Mesenchymal stem cell (in vitro differentiated cells and primary cell): ENCODE results near the gene KCNH2.

Experiments used
- DNase-seq: peaks from one replicate; pipeline ENCODE4 v3.0.0-alpha.2; 2013
- H2AFZ ChIP-seq: one replicate; pipeline ENCODE4 v1.6.1; 2013; ENCODE audit warnings: low read depth, mild to moderate bottlenecking, control low read depth, inconsistent platforms, low read length, moderate library complexity
- H2AK5ac ChIP-seq: 2 replicates; pipeline ENCODE4 v1.6.1; 2013; ENCODE audit warnings: low read length, moderate library complexity, mild to moderate bottlenecking, inconsistent platforms; ENCODE audit not compliant: severe bottlenecking
- H2BK120ac ChIP-seq: one replicate; pipeline ENCODE4 v1.6.1; 2013; ENCODE audit warnings: low read depth, mild to moderate bottlenecking, inconsistent platforms, low read length, moderate library complexity
- H2BK12ac ChIP-seq, 2 experiments: one replicate each; pipeline ENCODE4 v1.6.1; 2013; ENCODE audit warnings: inconsistent platforms in 2 of 2, low read length in 2 of 2, mild to moderate bottlenecking in 2 of 2, moderate library complexity in 2 of 2, control low read depth in 1 of 2
- H2BK15ac ChIP-seq: one replicate; pipeline ENCODE4 v1.6.1; 2013; ENCODE audit warnings: mild to moderate bottlenecking, low read depth, inconsistent platforms; ENCODE audit not compliant: poor library complexity, severe bottlenecking
- H2BK5ac ChIP-seq: 2 replicates; pipeline ENCODE4 v1.6.1; 2013; ENCODE audit warnings: low read depth, mild to moderate bottlenecking, low read length, control low read depth, inconsistent platforms; ENCODE audit not compliant: poor library complexity, severe bottlenecking
- H3K14ac ChIP-seq, 2 experiments: one replicate each; pipeline ENCODE4 v1.6.1; 2013; ENCODE audit warnings: inconsistent platforms in 2 of 2, low read length in 2 of 2, control low read depth in 1 of 2, mild to moderate bottlenecking in 1 of 2, moderate library complexity in 1 of 2
- H3K18ac ChIP-seq, 2 experiments: one replicate each; pipeline ENCODE4 v1.6.1; 2013; ENCODE audit warnings: inconsistent platforms in 2 of 2, low read length in 2 of 2, control low read depth in 1 of 2, low read depth in 1 of 2, mild to moderate bottlenecking in 1 of 2
- H3K23ac ChIP-seq, 2 experiments: one replicate each; pipeline ENCODE4 v1.6.1; 2013; ENCODE audit warnings: inconsistent platforms in 2 of 2, low read length in 2 of 2, mild to moderate bottlenecking in 2 of 2, moderate library complexity in 2 of 2, control low read depth in 1 of 2
- H3K27ac ChIP-seq: 2 replicates; pipeline ENCODE4 v1.5.1; 2013; ENCODE audit warnings: mild to moderate bottlenecking, moderate library complexity, low read length, control low read depth, inconsistent platforms; ENCODE audit not compliant: poor library complexity, severe bottlenecking
- H3K27me3 ChIP-seq, 2 experiments: 2 replicates each; pipeline versions ENCODE4 v1.6.1 to v1.7.0; 2013; ENCODE audit warnings: low read length in 2 of 2, mild to moderate bottlenecking in 2 of 2, moderate library complexity in 2 of 2, control low read depth in 1 of 2, inconsistent platforms in 1 of 2; ENCODE audit not compliant: control insufficient read depth in 1 of 2, insufficient read depth in 1 of 2
- H3K36me3 ChIP-seq, 2 experiments: 2 replicates each; pipeline versions ENCODE4 v1.6.1 to v1.7.0; 2013; ENCODE audit warnings: low read length in 2 of 2, control low read depth in 1 of 2, inconsistent platforms in 1 of 2, low read depth in 1 of 2, mild to moderate bottlenecking in 1 of 2; ENCODE audit not compliant: insufficient read depth in 2 of 2, control insufficient read depth in 1 of 2
- H3K4ac ChIP-seq, 2 experiments: one replicate each; pipeline ENCODE4 v1.6.1; 2013; ENCODE audit warnings: inconsistent platforms in 2 of 2, low read length in 2 of 2, mild to moderate bottlenecking in 2 of 2, moderate library complexity in 2 of 2, control low read depth in 1 of 2, low read depth in 1 of 2
- H3K4me1 ChIP-seq: 2 replicates; pipeline ENCODE4 v1.6.1; 2013; ENCODE audit warnings: low read depth, low read length, control low read depth; ENCODE audit not compliant: control insufficient read depth, insufficient read depth
- H3K4me2 ChIP-seq: 2 replicates; pipeline ENCODE4 v1.6.1; 2013; ENCODE audit warnings: low read length, mild to moderate bottlenecking, inconsistent platforms; ENCODE audit not compliant: poor library complexity, severe bottlenecking
- H3K4me3 ChIP-seq, 2 experiments: 2 replicates each; pipeline versions ENCODE4 v1.5.1 to v1.7.0; 2013; ENCODE audit warnings: low read length in 2 of 2, mild to moderate bottlenecking in 2 of 2, control low read depth in 1 of 2, low read depth in 1 of 2; ENCODE audit not compliant: insufficient read depth in 1 of 2
- H3K79me1 ChIP-seq: replicated peaks from 2 replicates; pipeline ENCODE4 v1.6.1; 2013; ENCODE audit warnings: mild to moderate bottlenecking, control low read depth, low read length, inconsistent platforms; ENCODE audit not compliant: poor library complexity, severe bottlenecking
- H3K9ac ChIP-seq: 2 replicates; pipeline ENCODE4 v1.7.0; 2013; ENCODE audit warnings: mild to moderate bottlenecking, low read length, moderate library complexity
- H3K9me3 ChIP-seq: 2 replicates; pipeline ENCODE4 v1.7.0; 2013; ENCODE audit warnings: mild to moderate bottlenecking, low read length; ENCODE audit not compliant: control insufficient read depth
- H4K8ac ChIP-seq: one replicate; pipeline ENCODE4 v1.6.1; 2013; ENCODE audit warnings: inconsistent platforms, mild to moderate bottlenecking, low read length, moderate library complexity
- H4K91ac ChIP-seq: one replicate; pipeline ENCODE4 v1.6.1; 2013; ENCODE audit warnings: mild to moderate bottlenecking, low read length, inconsistent platforms
- WGBS: methylation state at CpG from one replicate; pipeline ENCODE4 v1.1.7; 2013; ENCODE audit warnings: mixed read lengths; 5-methylcytosine and 5-hydroxymethylcytosine counted together

The KCNH2 gene

DNA sequence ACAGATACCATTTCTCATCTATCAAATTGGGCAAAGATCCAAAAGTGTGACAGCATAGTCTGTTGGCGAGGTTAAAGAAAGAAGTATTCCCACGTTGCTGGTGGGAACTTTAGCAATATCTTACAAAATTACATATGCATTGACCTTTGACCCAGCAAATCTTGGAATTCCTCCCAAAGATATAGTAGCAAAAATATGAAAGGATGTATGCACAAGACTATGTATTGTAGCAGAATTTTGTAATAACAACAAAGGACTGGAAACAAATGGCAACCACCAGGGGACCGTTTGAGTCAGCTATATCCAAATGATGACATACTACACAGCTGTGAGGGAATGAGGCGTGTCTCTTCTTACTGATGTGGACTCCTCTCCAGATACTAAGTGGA lies 50.2 kb downstream of the KCNH2 start:
- Histone ChIP-seq H2BK12ac (no peak overlapping the region), H3K9me3 (no peaks in the 10 kb centered on the region), H3K4me1 (no peaks in the 10 kb centered on the region), H2AFZ (no peak overlapping the region), H3K4ac (no peak overlapping the region), H3K27ac (no peak overlapping the region), H2BK5ac (no peak overlapping the region), H2BK120ac (no peak overlapping the region), H3K4me3 (no peak overlapping the region), H4K91ac (no peak overlapping the region), H2BK15ac (no peak overlapping the region), H3K79me1 (no peaks in the 10 kb centered on the region), H3K27me3 (peaks cover 20 to 38% of the 10 kb centered on the region in 2 experiments), H3K14ac (no peak overlapping the region), H3K9ac (no peak overlapping the region), H4K8ac (no peak overlapping the region), H3K23ac (no peak overlapping the region), H3K18ac (no peak overlapping the region), H3K36me3 (no peaks in the 10 kb centered on the region), H2AK5ac (no peak overlapping the region), H3K4me2 (no peak overlapping the region)
- no CpG with 5 or more reads among the region's 4 CpGs for WGBS
- peak; percentile 12 for DNase-seq

DNA sequence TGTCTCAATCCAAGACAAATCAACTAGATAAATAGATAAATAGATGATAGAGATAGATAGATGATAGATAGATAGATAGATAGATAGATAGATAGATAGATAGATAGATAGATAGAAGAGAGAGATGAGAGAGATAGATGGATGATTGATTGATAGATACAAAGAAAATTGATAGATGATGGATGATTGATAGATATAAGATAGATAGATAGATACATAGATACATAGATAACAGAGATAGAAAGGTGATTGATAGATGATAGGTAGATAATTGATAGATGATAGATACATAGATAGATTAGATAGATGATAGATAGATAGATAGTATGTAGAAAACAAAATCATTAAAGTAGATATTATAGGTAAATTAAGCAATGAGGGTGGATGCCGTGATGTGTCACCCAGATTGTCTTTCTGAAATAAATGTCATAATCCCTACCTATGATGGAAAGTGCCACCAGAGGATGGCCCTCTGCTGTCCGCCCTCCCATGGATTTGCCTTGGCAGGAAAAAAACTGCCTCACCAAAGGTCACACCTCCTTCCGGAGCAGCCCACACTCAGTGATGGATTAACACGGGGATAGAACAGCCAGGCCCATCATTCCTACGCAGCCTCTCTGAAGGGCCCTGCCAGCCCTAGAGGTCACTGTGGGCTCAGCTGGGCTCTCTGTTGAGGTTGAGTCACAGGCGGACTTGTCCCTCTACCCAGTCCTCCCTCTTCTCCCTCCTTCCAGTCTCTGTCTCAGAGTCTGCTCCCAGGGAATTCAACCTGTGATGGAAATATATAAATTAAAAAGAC lies 50.8 kb downstream of the KCNH2 start:
- H3K14ac ChIP-seq: no peak overlapping the region
- no peaks in the 10 kb centered on the region for H3K79me1 ChIP-seq
- H2BK15ac ChIP-seq: no peak overlapping the region
- no peak overlapping the region for H3K4ac ChIP-seq
- no peak for DNase-seq
- H3K27me3 ChIP-seq: peaks cover 20 to 44% of the 10 kb centered on the region in 2 experiments
- H2AFZ ChIP-seq: no peak overlapping the region
- no peaks in the 10 kb centered on the region for H3K4me1 ChIP-seq
- no peak overlapping the region for H2BK120ac ChIP-seq
- no peak overlapping the region for H3K23ac ChIP-seq
- no peaks in the 10 kb centered on the region for H3K9me3 ChIP-seq
- WGBS: 58% methylated on average over 5 of the region's 6 CpGs
- no peak overlapping the region for H3K4me2 ChIP-seq
- H2BK12ac ChIP-seq: no peak overlapping the region
- H2BK5ac ChIP-seq: no peak overlapping the region
- no peak overlapping the region for H3K18ac ChIP-seq
- H4K91ac ChIP-seq: no peak overlapping the region
- no peaks in the 10 kb centered on the region for H3K36me3 ChIP-seq
- H3K9ac ChIP-seq: no peak overlapping the region
- H3K4me3 ChIP-seq: no peak overlapping the region
- H3K27ac ChIP-seq: no peak overlapping the region
- H4K8ac ChIP-seq: no peak overlapping the region
- no peak overlapping the region for H2AK5ac ChIP-seq

DNA sequence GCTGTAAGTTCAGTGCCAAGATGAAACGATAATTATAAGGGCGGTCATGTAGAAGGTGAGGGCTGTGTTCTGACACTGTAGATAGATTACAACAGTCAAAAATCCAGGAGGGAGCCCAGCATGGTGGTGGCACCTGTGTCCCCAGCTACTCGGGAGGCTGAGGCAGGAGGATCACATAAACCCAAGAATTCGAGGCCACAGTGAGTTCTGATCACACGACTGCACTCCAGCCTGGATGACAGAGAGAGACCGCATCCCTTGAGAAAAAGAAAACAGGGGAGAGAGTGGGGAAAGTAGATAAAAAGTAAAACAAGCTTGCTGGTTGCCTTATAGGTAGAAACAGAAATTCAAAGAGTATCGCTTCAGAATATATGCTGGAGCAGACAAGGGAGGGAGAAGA lies 52.1 kb downstream of the KCNH2 start:
- no peaks in the 10 kb centered on the region for H3K79me1 ChIP-seq
- H2BK120ac ChIP-seq: no peak overlapping the region
- no peaks in the 10 kb centered on the region for H3K4me1 ChIP-seq
- peak overlapping the region in 1 of 2 experiments; percentile 47 for H3K14ac ChIP-seq
- H2BK5ac ChIP-seq: no peak overlapping the region
- no peak overlapping the region for H3K23ac ChIP-seq
- no peak overlapping the region for H3K18ac ChIP-seq
- no peak overlapping the region for H3K9ac ChIP-seq
- no peak overlapping the region for H2BK15ac ChIP-seq
- H3K27ac ChIP-seq: no peak overlapping the region
- no peak overlapping the region for H4K8ac ChIP-seq
- H3K4ac ChIP-seq: no peak overlapping the region
- no peak overlapping the region for H2AK5ac ChIP-seq
- H3K9me3 ChIP-seq: no peaks in the 10 kb centered on the region
- no peak overlapping the region for H2BK12ac ChIP-seq
- no peak overlapping the region for H4K91ac ChIP-seq
- no peak overlapping the region for H3K4me2 ChIP-seq
- no peak for DNase-seq
- H2AFZ ChIP-seq: no peak overlapping the region
- H3K4me3 ChIP-seq: no peak overlapping the region
- H3K27me3 ChIP-seq: peaks cover 14 to 42% of the 10 kb centered on the region in 2 experiments
- WGBS: 81% methylated on average over 6 of the region's 7 CpGs
- H3K36me3 ChIP-seq: no peaks in the 10 kb centered on the region

DNA sequence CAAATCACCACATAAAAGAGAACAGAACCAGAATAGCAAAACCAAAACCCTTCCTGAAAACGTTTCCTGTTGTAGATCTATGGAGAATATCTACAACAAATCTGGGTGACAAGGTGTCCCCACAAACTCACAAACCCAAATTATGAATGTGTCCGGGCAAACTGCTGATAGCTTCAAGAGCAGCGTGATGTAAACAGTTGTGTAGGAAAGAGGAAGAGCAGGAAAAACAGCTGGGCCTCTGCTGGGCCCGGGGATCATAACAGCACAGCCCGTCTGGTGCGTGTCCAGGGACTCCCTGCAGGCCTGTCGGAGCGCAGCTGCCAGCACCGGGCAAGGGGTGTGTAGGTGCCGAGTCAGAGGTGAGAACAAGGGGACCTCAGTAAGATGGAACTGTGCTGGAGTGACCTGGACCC lies 53.7 kb downstream of the KCNH2 start:
- H3K79me1 ChIP-seq: no peaks in the 10 kb centered on the region
- H3K27ac ChIP-seq: no peak overlapping the region
- no peak overlapping the region for H3K23ac ChIP-seq
- H4K91ac ChIP-seq: no peak overlapping the region
- H3K18ac ChIP-seq: no peak overlapping the region
- no peak overlapping the region for H4K8ac ChIP-seq
- H2AK5ac ChIP-seq: no peak overlapping the region
- no peaks in the 10 kb centered on the region for H3K9me3 ChIP-seq
- no peak overlapping the region for H2AFZ ChIP-seq
- WGBS: 13% methylated on average over 10 of the region's 10 CpGs
- H3K9ac ChIP-seq: no peak overlapping the region
- no peak for DNase-seq
- H2BK12ac ChIP-seq: no peak overlapping the region
- H2BK120ac ChIP-seq: no peak overlapping the region
- no peak overlapping the region for H3K14ac ChIP-seq
- H2BK15ac ChIP-seq: no peak overlapping the region
- H3K4me1 ChIP-seq: no peaks in the 10 kb centered on the region
- H2BK5ac ChIP-seq: no peak overlapping the region
- H3K4me3 ChIP-seq: no peak overlapping the region
- H3K4me2 ChIP-seq: no peak overlapping the region
- no peak overlapping the region for H3K4ac ChIP-seq
- no peaks in the 10 kb centered on the region for H3K36me3 ChIP-seq
- peaks cover 16 to 47% of the 10 kb centered on the region in 2 experiments for H3K27me3 ChIP-seq
